GM21528 (cell line): Measurements from ENCODE around the gene TDRD15.
"Not testable (repeated sequence)": the region's sequence is repeated elsewhere in the genome, so short reads cannot be mapped to it uniquely, and the experiment has no call there.

Experiments
- ATAC-seq: cut with Tn5 transposase; IDR thresholded peaks from one replicate; pipeline ENCODE4 v1.9.1; 2021; ENCODE audit warnings: mild to moderate bottlenecking, moderate library complexity; ENCODE audit not compliant: unreplicated experiment, low FRiP score

Gene TDRD15

GRCh38 chr2:21142149-21142548 is 18.4 kb downstream of the TDRD15 start:
- ATAC-seq, result no peak

- no peak for ATAC-seq
These were observed 22.9 kb downstream of the TDRD15 start for GRCh38 chr2:21146638-21147037.

GRCh38 chr2:21148718-21149117 is 24.9 kb downstream of the TDRD15 start:
- no peak for ATAC-seq

GRCh38 chr2:21151234-21151633 is 27.5 kb downstream of the TDRD15 start:
- ATAC-seq, result not testable (repeated sequence)

GRCh38 chr2:21155365-21156136 is 31.8 kb downstream of the TDRD15 start:
- ATAC-seq, result no peak

- no peak for ATAC-seq
These were observed 37.4 kb downstream of the TDRD15 start for GRCh38 chr2:21161122-21161521.

GRCh38 chr2:21161832-21162614 is 38.3 kb downstream of the TDRD15 start:
- no peak for ATAC-seq

- no peak for ATAC-seq
These were observed 38.8 kb downstream of the TDRD15 start for GRCh38 chr2:21162615-21162878.

GRCh38 chr2:21163213-21163612 is 39.4 kb downstream of the TDRD15 start:
- ATAC-seq, result no peak

- ATAC-seq, result no peak
These were observed 41.6 kb downstream of the TDRD15 start for GRCh38 chr2:21165350-21165749.

GRCh38 chr2:21175895-21176646 is 52.3 kb downstream of the TDRD15 start:
- ATAC-seq, result no peak

- ATAC-seq, result no peak
These were observed 58.2 kb downstream of the TDRD15 start for GRCh38 chr2:21181957-21182356.

- no peak for ATAC-seq
These were observed 59.5 kb downstream of the TDRD15 start for GRCh38 chr2:21183306-21183705.

- no peak for ATAC-seq
These were observed 60.0 kb downstream of the TDRD15 start for GRCh38 chr2:21183726-21184125.

- no peak for ATAC-seq
These were observed 67.8 kb downstream of the TDRD15 start for GRCh38 chr2:21191535-21191934.
